Muscle of leg (tissue), 11 donors: ENCODE measurements around the gene MYL12A. TPM values are rescaled to one million over a fixed set of nuclear protein-coding genes. Genes with fewer than 3 reads are reported as not detected.

ENCODE experiments used
- DNase-seq: peaks from one replicate; pipeline ENCODE4 v3.0.0; 2013
- H3K27ac ChIP-seq: one replicate; pipeline ENCODE4 v1.5.1; 2013; ENCODE audit warnings: mild to moderate bottlenecking, low read length, control low read depth
- H3K27me3 ChIP-seq: one replicate; pipeline ENCODE4 v1.6.1; 2013; ENCODE audit warnings: low read length; ENCODE audit not compliant: control insufficient read depth, insufficient read depth
- H3K36me3 ChIP-seq: one replicate; pipeline ENCODE4 v1.6.1; 2013; ENCODE audit warnings: low read length; ENCODE audit not compliant: control insufficient read depth, insufficient read depth
- H3K4me1 ChIP-seq: one replicate; pipeline ENCODE4 v1.6.1; 2013; ENCODE audit warnings: low read length; ENCODE audit not compliant: control insufficient read depth, insufficient read depth
- H3K4me3 ChIP-seq: one replicate; pipeline ENCODE4 v1.5.1; 2013; ENCODE audit warnings: low read length, control low read depth
- H3K9me3 ChIP-seq: replicated peaks from 2 replicates; pipeline ENCODE4 v1.6.1; 2013; ENCODE audit warnings: low read depth, low read length; ENCODE audit not compliant: control insufficient read depth
- WGBS: methylation state at CpG from one replicate; pipeline ENCODE4 v1.1.5; 2013; ENCODE audit warnings: missing lambda C conversion rate; ENCODE audit not compliant: insufficient coverage; 5-methylcytosine and 5-hydroxymethylcytosine counted together
- polyA plus RNA-seq, 8 donors: library from polyadenylated mRNA; unstranded; fragments of 120-200 nt; gene quantifications; one replicate each; pipeline versions ENCODE4 v1.2.1 to v1.2.3, GENCODE V29; 2013; ENCODE audit warnings: inconsistent platforms in 1 of 8, low replicate concordance in 1 of 8; ENCODE audit not compliant: insufficient read length in 8 of 8, insufficient read depth in 1 of 8
- total RNA-seq: library from RNA; stranded (reverse); fragments of 120-200 nt; gene quantifications from one replicate; pipeline ENCODE4 v1.2.4, GENCODE V29; 2013

Gene MYL12A
- total and polyA plus RNA-seq, 9 donors, result 456 to 716 (median 650) TPM

DNA sequence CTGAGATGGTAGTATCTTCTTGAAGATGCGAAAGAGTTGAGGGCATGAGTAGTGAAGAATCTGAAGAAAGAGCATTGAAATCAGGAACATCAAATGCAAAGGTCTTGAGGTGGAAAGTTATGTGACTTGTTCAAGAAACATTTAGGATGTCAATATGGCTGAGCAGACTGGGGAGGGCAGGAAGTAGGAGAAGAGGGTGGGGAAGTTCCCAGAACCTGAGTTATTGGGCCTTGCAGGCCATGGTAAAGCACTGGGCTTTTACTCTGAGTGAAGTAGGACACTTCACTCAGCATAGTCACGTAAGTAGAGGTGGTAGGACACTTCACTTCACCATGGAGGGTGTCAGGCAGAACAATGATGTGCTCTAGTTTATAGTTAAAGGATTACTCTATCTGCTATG is 11.8 kb upstream of the MYL12A start:
- no peaks in the 10 kb centered on the region for H3K4me1 ChIP-seq
- no peaks in the 10 kb centered on the region for H3K27me3 ChIP-seq
- H3K9me3 ChIP-seq, result no peaks in the 10 kb centered on the region
- H3K36me3 ChIP-seq, result no peaks in the 10 kb centered on the region
- 94% methylated on average over 1 of the region's 2 CpGs for WGBS
- no peak overlapping the region for H3K27ac ChIP-seq
- H3K4me3 ChIP-seq, result no peak overlapping the region
- DNase-seq, result no peak

GRCh38 chr18:3236470-3236869 is 11.1 kb upstream of the MYL12A start:
- 92% methylated on average over 4 of the region's 4 CpGs for WGBS
- DNase-seq, result no peak

GRCh38 chr18:3238742-3239141 is 8.9 kb upstream of the MYL12A start:
- no peaks in the 10 kb centered on the region for H3K36me3 ChIP-seq
- no peak overlapping the region for H3K27ac ChIP-seq
- no peak overlapping the region for H3K4me3 ChIP-seq
- peaks cover 2% of the 10 kb centered on the region for H3K9me3 ChIP-seq
- DNase-seq, result no peak
- H3K27me3 ChIP-seq, result no peaks in the 10 kb centered on the region
- H3K4me1 ChIP-seq, result no peaks in the 10 kb centered on the region
- 100% methylated on average over 1 of the region's 2 CpGs for WGBS

More at GRCh38 chr18:3236470-3236869, 11.1 kb upstream of the MYL12A start:
- H3K27ac ChIP-seq, result no peak overlapping the region
- H3K4me3 ChIP-seq, result no peak overlapping the region
- peaks cover under 1% of the 10 kb centered on the region for H3K9me3 ChIP-seq
- H3K27me3 ChIP-seq, result no peaks in the 10 kb centered on the region
- no peaks in the 10 kb centered on the region for H3K4me1 ChIP-seq
- no peaks in the 10 kb centered on the region for H3K36me3 ChIP-seq

- Histone ChIP-seq H3K27ac (no peak overlapping the region), H3K4me1 (peaks cover 13% of the 10 kb centered on the region), H3K36me3 (peaks cover 7% of the 10 kb centered on the region), H3K9me3 (peaks cover 2% of the 10 kb centered on the region), H3K27me3 (no peaks in the 10 kb centered on the region), H3K4me3 (peak overlapping the region; percentile 99)
- DNase-seq, result no peak
- whole genome bisulfite sequencing, result 71% methylated on average over 1 of the region's 1 CpG
These were observed 2.4 kb upstream of the MYL12A start for GRCh38 chr18:3245185-3245564.

GRCh38 chr18:3245853-3246634 is 1.6 kb upstream of the MYL12A start:
- Histone ChIP-seq H3K4me3 (peak overlapping the region; percentile 99), H3K4me1 (peaks cover 13% of the 10 kb centered on the region), H3K27ac (peak overlapping the region; percentile 100), H3K9me3 (peaks cover 2% of the 10 kb centered on the region), H3K36me3 (peaks cover 10% of the 10 kb centered on the region), H3K27me3 (no peaks in the 10 kb centered on the region)
- WGBS, result 7% methylated on average over 13 of the region's 29 CpGs
- peak; percentile 96 for DNase-seq

- Histone ChIP-seq H3K9me3 (no peaks in the 10 kb centered on the region), H3K27me3 (no peaks in the 10 kb centered on the region), H3K36me3 (peaks cover 10% of the 10 kb centered on the region), H3K27ac (peak overlapping the region; percentile 100), H3K4me3 (peak overlapping the region; percentile 99), H3K4me1 (peaks cover 13% of the 10 kb centered on the region)
- peak; percentile 71 for DNase-seq
- WGBS, result 20% methylated on average over 15 of the region's 23 CpGs
These were observed 864 bp upstream of the MYL12A start for GRCh38 chr18:3246635-3247239.

GRCh38 chr18:3248062-3248657 is 559 bp downstream of the MYL12A start:
- H3K27me3 ChIP-seq, result no peaks in the 10 kb centered on the region
- H3K27ac ChIP-seq, result peak overlapping the region; percentile 100
- peak; percentile 93 for DNase-seq
- H3K9me3 ChIP-seq, result no peaks in the 10 kb centered on the region
- WGBS, result under 1% methylated on average over 19 of the region's 22 CpGs
- H3K4me1 ChIP-seq, result peaks cover 13% of the 10 kb centered on the region
- H3K4me3 ChIP-seq, result peak overlapping the region; percentile 99
- H3K36me3 ChIP-seq, result peaks cover 11% of the 10 kb centered on the region

DNA sequence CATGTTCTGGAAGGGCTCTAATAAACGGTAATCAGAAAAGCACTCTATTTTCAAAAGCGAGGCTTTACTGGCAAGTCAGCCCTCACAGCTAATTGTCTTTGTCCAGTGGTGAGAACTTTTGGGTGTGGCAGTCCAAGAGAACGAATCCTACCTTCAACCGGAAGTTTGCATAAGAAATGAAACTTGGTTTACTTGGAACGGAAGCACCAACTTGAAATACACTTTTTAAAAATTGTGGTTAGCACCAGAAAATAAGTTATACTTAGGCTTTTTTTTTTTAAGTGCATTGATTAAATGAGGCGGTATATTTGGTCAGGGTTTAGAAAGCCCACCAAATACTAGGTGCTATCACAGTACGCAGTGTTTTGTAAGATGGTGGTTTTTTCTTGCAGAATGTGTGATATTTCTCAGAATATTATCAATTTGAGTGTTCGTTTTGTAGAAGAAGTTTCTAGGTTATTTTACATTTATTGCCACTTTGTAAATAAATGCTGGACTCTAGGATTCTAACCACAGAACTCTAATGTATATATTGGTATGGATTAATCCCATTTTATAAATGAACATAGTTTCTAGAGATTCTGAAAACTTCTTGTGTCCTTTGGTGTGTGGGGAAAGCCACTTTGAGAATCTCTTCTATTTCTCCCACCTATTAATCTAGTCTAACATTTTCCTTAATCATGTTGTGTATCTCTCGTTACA is 1.2 kb downstream of the MYL12A start:
- 40% methylated on average over 2 of the region's 9 CpGs for WGBS

DNA sequence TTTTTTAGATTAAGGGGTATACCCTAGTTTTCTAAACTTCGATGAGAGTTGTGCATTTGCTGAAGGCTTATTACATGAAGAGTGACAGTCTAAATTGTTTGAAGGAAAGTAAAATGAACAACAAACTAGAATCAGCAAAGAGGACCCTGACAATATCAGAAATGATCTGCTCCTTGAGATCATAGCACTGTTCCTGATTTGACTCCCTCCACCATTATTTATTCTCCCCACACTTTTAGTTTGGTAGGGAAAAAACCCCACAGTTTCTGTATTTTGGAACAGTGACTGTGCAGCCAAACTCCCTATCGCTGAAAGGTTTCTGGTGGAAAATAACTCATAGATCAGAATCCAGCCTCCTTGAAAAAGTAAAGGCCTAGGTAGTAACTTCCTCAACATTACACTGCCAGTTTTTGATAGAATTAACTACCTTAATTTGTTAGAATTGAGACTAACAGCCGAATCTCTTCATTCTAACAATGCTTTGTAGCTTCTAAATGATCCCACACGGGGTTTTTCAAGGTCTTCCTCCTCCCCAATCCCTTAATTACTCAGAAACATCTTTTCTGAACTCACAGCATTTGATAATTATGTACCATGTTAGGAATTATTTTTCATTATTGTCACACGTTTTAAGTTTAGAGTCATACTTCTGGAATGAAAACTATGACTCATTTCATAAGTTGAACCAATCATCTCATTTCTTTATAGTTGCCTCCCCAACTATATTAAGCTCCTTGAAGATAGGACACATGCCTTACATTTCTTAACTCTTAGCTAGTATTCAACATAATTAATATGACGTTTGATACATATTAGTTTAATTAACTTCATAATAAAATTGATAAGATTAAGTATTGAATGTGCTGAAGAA is 2.9 kb downstream of the MYL12A start:
- WGBS, result no CpG with 5 or more reads among the region's 6 CpGs
- Histone ChIP-seq H3K4me3 (no peak overlapping the region), H3K36me3 (peaks cover 29% of the 10 kb centered on the region), H3K9me3 (no peaks in the 10 kb centered on the region), H3K27me3 (no peaks in the 10 kb centered on the region), H3K4me1 (peaks cover 15% of the 10 kb centered on the region), H3K27ac (peak overlapping the region; percentile 71)
- no peak for DNase-seq

More for the DNA sequence above, 1.2 kb downstream of the MYL12A start:
- Histone ChIP-seq H3K36me3 (peaks cover 16% of the 10 kb centered on the region), H3K27ac (peak overlapping the region; percentile 100), H3K4me3 (peak overlapping the region; percentile 99), H3K27me3 (no peaks in the 10 kb centered on the region), H3K4me1 (peaks cover 13% of the 10 kb centered on the region), H3K9me3 (no peaks in the 10 kb centered on the region)
- DNase-seq, result peak; percentile 75
